HG03342 (cell line): ENCODE measurements around the gene BRD9.
"Not testable (repeated sequence)": the region's sequence is repeated elsewhere in the genome, so short reads cannot be mapped to it uniquely, and the experiment has no call there.

Experiments
- ATAC-seq: cut with Tn5 transposase; IDR thresholded peaks from one replicate; pipeline ENCODE4 v1.9.1; 2021; ENCODE audit warnings: mild to moderate bottlenecking, moderate library complexity; ENCODE audit not compliant: unreplicated experiment

Gene BRD9

GRCh38 chr5:881551-881935, 11.1 kb downstream of the BRD9 start:
- ATAC-seq: no peak

DNA sequence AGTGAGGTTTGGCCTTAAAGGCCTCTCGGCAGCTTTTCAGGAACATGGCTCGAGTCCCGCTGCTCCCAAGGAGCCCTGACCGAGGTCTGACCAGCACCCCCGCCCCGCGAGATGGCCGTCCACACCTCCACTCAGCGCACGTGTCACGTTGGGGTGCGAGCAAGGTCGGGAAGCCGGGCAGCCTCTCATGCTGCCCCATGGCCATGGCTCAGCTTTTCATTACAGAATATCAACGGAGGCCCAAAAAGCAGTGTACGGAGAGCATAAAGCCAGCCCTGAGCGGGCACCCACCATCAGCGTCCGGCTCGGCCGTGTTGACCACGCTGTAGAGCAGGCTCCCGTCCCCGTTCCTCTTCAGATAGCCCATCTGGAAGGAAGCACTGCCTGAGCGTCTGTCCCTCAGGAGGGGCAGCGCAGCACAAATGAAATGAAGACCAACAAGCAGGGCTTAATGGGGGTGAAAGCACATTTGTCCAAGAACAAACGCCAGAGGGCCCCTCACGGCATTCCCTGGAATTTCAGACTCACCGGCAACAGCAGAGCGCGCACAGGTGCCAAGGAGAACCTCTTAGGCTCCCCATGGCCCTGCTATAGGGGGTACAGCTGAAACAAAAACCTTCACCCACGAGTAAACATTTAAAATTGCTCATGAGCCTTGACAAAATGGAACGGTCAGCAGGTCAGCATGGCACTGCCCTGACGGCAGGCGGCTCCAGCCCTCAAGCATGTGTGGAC, 11.6 kb downstream of the BRD9 start:
- no peak for ATAC-seq

DNA sequence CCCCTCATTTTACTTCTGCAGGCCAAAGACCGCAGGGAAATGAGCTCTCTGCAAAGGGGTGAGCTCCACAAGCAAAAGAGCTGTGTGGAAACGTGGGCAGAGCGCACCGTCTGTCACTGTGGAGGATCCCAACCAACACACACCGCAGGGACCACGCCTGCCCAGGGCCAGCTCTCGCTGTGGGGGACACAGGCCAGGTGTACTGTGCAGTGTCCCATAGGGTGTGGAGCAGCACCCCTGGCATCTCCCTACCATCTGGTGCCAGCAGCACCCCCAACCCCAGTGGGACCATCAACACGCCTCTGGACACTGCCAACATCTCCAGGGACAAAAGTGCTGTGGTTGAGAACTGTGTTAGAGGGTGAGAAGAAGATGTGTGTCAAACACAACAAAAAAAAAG, 13.9 kb downstream of the BRD9 start:
- not testable (repeated sequence) for ATAC-seq

- no peak for ATAC-seq
These were observed 14.5 kb downstream of the BRD9 start for GRCh38 chr5:878125-878524.

DNA sequence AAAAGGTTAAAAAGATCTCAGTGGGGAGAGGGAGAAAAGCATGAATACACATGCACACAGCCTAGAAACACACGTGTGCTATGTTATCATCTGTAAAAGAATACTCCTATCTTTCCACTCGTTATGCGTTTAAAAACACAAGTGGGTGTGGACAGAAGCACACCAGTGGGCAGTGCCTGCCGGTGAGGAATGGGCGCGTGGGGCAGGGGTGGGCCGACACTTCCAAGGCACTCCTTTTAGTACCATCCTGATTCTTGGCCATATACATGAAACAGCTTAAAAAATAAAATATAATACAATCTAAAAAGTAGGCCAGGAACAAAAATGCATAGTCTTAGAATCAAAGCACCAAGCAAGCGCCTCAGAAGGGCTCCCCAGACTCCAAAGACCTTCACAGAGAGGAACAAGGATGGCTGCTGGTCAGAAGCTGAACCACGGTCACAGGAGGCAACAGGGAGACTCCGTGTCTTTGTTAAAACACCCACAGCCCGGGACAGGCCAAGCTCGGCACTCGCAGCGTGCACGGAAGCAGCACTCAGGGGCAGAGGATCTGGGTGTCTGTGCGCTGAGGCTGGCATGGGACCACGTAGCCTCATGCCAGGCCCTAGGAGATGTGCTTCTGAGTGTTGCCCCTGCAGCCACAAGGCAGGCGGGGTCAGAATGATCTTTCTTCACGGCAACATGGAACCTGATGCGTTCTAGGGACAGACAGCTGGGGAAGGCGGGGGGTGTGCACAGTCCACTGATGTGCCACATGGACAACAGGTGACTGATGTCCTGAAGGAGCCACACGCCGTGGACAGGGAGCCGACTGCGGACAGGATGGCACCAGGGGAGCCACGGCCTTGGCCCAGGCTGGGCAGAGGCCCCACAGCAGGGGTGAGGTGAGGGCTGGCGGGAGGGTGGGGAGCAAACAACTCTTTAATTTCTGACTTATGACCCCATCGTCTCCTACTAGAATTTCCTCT, 15.9 kb downstream of the BRD9 start:
- no peak for ATAC-seq

DNA sequence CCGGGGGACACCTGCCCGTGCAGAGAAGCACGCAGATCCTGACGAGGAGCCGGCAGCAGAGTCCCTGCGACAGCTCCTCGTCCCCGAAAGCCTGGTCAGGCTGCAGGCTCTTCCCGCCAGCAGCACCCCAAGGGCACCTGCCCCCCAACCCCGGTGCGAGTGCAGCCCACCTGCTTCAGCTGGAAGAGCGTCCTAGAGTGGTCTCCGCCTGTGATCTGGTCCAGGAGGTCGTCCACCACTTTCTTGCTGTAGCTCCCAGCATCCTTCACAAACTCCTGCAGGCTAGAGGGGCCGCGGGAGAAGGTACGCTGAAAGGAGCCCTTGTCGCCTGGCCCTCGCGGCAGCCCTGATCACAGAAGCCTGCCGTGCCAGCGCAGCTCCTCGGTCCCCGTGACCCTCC, 16.7 kb downstream of the BRD9 start:
- ATAC-seq: no peak

DNA sequence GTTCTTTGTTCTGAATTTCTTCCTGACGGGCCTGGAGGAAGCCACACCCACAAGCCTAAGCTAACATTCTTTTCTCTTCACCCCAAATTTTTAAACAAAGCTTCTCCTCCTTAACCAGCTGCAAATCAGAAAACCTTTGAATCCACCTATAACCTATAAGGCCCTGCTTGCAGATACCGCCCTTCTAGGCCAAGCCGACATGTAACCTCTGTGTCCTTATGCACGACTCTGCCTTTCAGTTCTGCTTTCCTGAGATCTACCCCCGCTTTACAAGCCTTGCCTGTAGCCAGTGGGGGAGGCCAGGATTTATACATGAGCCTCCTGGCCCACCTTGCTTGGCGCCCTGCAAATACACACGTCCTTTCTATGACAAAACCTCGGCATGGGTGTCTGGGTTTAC, 19.3 kb downstream of the BRD9 start:
- ATAC-seq: peak; percentile 88

GRCh38 chr5:872301-872700, 20.3 kb downstream of the BRD9 start:
- ATAC-seq: no peak

GRCh38 chr5:871596-872298, 20.9 kb downstream of the BRD9 start:
- no peak for ATAC-seq

GRCh38 chr5:870956-871355, 21.6 kb downstream of the BRD9 start:
- no peak for ATAC-seq

GRCh38 chr5:868428-869135, 24.0 kb downstream of the BRD9 start:
- ATAC-seq: no peak

DNA sequence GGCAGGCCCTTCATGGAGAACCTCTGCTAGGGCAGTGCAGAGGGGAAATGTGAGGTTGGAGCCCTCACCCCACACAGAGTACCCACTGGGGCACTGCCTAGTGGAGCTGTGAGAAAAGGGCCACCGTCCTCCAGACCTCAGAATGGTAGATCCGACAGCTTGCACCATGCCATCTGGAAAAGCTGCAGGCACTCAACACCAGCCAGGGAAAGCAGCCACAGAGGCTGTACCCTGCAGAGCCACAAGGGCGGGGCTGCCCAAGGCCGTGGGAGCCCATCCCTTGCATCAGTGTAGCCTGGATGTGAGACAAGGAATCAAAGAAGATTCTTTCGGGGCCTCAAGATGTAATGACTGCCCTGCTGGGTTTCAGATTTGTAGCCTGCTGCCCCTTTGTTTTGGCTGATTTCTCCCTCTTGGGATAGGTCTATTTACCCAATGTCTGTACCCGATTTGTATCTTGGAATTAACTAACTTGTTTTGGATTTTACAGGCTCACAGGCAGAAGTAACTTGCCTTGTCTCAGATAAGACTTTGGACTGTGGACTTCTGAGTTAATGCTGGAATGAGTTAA, 25.2 kb downstream of the BRD9 start:
- ATAC-seq: no peak

GRCh38 chr5:865771-866170, 26.8 kb downstream of the BRD9 start:
- no peak for ATAC-seq

- no peak for ATAC-seq
These were observed 27.5 kb downstream of the BRD9 start for GRCh38 chr5:865168-865521.

- no peak for ATAC-seq
These were observed 28.0 kb downstream of the BRD9 start for GRCh38 chr5:864492-865167.

DNA sequence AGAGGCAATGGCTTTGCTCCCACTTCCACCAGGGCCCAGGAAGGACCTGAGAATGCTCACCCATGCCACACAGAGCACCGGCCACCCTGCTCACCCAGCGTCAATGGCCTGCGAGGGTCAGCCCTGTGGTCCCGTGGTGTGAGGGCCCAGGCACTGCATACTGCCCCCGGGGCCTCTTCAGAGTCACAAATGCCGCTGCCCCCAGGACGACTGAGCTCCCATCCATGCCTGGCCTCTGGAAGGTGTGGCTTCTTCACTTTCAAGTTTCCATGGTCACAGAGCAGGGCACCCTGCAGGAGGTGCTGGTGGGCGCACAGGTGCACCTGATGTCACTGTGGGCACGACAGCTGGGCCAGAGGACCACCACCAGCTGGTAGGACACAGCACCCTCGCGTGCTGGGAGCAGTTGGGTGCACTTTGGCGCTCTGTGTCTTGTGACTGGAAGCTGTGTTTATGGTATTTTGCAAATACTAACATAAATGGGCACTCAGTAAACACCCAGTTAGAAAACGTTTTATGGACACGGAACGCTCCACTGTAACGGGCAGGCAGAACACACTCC, 29.3 kb downstream of the BRD9 start:
- no peak for ATAC-seq

DNA sequence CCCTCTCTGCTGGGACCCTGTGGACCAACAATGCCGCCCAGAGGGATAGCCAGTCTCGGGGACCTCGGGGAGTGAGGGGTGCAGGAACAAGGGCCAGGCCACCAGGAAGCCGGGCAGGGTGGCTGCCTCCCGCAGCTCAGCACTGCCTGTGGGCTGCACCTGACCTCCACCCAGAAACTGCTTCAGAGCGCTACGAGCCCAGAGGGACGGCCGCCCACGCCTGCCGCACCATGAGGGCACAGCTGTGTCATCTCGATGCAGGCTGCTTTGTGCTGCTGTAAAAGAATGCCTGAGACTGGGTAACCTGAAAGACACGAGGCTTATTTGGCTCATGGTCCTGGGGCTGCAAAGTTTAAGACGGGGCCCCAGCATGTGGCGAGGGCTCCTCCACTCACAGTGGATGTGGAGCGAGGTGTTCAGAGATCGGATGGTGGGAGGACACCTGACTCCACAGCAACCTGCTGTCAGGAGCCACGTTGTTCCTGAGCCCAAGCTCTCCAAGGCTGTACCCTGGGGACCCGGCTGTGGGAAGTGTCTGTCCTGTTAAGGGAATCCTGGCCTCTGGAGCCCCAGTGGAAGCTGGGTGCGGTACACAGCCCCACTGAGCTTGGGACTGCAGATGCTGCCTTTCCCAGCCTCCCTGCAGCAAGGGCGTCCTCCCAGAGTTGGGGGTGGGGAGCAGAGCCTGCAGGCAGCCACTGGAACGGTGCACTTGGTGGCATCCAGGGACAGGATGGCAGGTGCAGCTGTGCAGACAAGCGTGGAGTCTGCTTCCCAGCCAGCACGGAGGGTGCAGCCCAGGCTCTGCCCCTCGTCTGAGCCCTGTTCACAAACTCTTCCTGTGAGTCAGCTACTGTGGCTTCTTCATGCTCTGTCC, 30.0 kb downstream of the BRD9 start:
- no peak for ATAC-seq

- no peak for ATAC-seq
These were observed 30.9 kb downstream of the BRD9 start for GRCh38 chr5:861442-862366.
